Thymus (tissue), 11 donors: ENCODE data around the gene STT3B. TPM values are rescaled to one million over a fixed set of nuclear protein-coding genes. Genes with fewer than 3 reads are reported as not detected.

Experiments
- DNase-seq, 9 donors: peaks; one replicate each; pipeline ENCODE4 v3.0.0-alpha.2; 2013; ENCODE audit warnings: low spot score in 9 of 9, low read depth in 6 of 9, missing footprints in 1 of 9
- H3K27ac ChIP-seq, 2 donors: one replicate each; pipeline ENCODE4 v1.5.1; 2013; ENCODE audit warnings: control low read depth in 1 of 2, low read depth in 1 of 2, low read length in 1 of 2, mild to moderate bottlenecking in 1 of 2, moderate library complexity in 1 of 2
- H3K27me3 ChIP-seq, 2 donors: one replicate each; pipeline ENCODE4 v1.5.1; 2013; ENCODE audit warnings: low read length in 1 of 2; ENCODE audit not compliant: control insufficient read depth in 2 of 2, insufficient read depth in 1 of 2
- H3K36me3 ChIP-seq, 2 donors: one replicate each; pipeline ENCODE4 v1.5.1; 2013; ENCODE audit warnings: low read length in 1 of 2, mild to moderate bottlenecking in 1 of 2, moderate library complexity in 1 of 2; ENCODE audit not compliant: control insufficient read depth in 2 of 2, insufficient read depth in 2 of 2
- H3K4me1 ChIP-seq, 2 donors: one replicate each; pipeline ENCODE4 v1.5.1; 2013; ENCODE audit warnings: low read length in 2 of 2; ENCODE audit not compliant: control insufficient read depth in 2 of 2, insufficient read depth in 2 of 2
- H3K4me3 ChIP-seq, 2 donors: one replicate each; pipeline ENCODE4 v1.5.1; 2013; ENCODE audit warnings: low read length in 2 of 2, control low read depth in 1 of 2, mild to moderate bottlenecking in 1 of 2
- H3K9me3 ChIP-seq, 2 donors: one replicate each; pipeline ENCODE4 v1.5.1; 2013; ENCODE audit warnings: low read length in 1 of 2, mild to moderate bottlenecking in 1 of 2; ENCODE audit not compliant: control insufficient read depth in 2 of 2, insufficient read depth in 1 of 2
- WGBS: extraction: QIAGEN DNeasy Blood & Tissue Kit; methylation state at CpG from one replicate; pipeline ENCODE4 v1.1.7; 2013; 5-methylcytosine and 5-hydroxymethylcytosine counted together
- polyA plus RNA-seq: library from polyadenylated mRNA; stranded (reverse); fragments of 200-250 nt; gene quantifications from one replicate; pipeline ENCODE4 v1.2.3, GENCODE V29; 2013
- total RNA-seq: library from RNA; stranded (reverse); fragments of 120-200 nt; gene quantifications from one replicate; pipeline ENCODE4 v1.2.4, GENCODE V29; 2013
- donor health status: healthy.

The STT3B gene
- total and polyA plus RNA-seq, 2 donors: 84.8 to 102 TPM

DNA sequence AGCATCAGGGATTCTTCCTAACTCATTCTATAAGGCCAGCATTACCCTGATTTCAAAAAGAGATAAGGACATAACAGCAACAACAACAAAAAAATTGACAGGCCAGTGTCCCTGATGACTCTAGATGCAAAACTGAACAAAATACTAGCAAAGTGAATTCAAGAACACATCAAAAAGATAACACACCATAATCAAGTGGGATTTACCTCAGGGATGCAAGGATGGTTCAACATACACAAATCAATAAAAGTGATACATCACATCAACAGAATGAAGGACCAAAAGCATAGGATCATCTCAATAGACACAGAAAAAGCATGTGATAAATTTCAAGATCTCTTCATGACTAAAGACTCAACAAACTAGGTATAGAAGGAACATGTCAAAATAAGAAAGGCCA lies 119.6 kb downstream of the STT3B start:
- no peak for DNase-seq
- Histone ChIP-seq H3K4me3 (no peak overlapping the region), H3K36me3 (peaks cover 9 to 12% of the 10 kb centered on the region in 2 donors), H3K27ac (no peak overlapping the region), H3K4me1 (no peaks in the 10 kb centered on the region), H3K27me3 (no peaks in the 10 kb centered on the region), H3K9me3 (peaks cover 6 to 35% of the 10 kb centered on the region in 2 donors)

DNA sequence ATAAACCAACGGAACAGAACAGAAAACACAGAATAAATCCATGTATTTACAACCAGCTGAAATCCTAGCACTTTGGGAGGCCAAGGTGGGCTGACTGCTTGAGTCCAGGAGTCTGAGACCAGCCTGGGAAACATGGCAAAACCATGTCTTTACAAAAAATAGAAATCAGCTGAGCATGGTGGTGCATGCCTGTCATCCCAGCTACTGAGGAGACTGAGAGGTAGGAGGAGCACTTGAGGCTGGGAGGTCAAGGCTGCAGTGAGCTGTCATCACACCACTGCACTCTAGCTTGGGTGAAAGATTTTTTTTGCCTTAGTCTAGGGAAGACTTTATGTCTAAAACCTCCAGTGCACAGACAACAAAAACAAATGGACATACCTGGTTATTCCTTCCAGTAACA lies 120.7 kb downstream of the STT3B start:
- H3K9me3 ChIP-seq: peaks cover 6 to 25% of the 10 kb centered on the region in 2 donors
- no peak for DNase-seq
- H3K27me3 ChIP-seq: no peaks in the 10 kb centered on the region
- WGBS: 91% methylated on average over 1 of the region's 1 CpG
- no peak overlapping the region for H3K27ac ChIP-seq
- peaks cover 0 to 3% of the 10 kb centered on the region in 2 donors for H3K36me3 ChIP-seq
- H3K4me3 ChIP-seq: no peak overlapping the region
- H3K4me1 ChIP-seq: no peaks in the 10 kb centered on the region

DNA sequence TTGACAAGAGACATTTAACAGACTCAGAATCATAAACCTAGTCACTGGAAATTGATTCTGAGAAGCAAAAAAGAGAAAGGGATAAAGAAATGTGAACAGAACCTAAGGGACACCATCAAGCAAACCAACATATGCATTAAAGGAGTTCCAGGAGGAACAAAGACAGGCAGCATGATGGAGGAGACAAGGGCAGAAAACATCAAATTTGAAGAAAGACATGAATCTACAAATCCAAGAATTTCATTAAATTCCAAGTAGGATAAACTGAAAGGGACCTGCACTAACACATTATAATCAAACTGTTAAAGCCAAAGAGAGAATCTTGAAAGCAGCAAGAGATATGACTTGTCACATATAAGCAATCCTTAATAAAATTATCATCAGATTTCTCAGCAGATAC lies 122.3 kb downstream of the STT3B start:
- Histone ChIP-seq H3K36me3 (no peaks in the 10 kb centered on the region), H3K9me3 (peaks cover 4 to 20% of the 10 kb centered on the region in 2 donors)
- no peak for DNase-seq

DNA sequence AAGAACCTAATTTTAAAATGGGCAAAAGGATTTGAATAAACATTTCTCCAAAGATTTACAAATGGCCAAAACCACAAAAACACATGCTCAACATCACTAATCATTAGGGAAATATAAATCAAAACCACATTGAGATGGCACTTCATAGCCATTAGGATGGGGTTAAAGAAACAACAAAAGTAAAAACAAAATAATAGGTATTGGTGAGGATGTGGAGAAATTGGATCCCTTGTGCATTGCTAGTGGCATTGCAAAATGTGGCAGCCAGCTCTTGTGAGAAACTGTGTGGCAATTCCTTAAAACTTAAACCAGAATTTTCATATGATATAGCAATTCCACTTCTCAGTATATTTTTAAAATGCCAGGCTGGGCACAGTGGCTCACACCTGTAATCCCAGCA lies 126.5 kb downstream of the STT3B start:
- Histone ChIP-seq H3K27me3 (no peaks in the 10 kb centered on the region), H3K4me1 (no peaks in the 10 kb centered on the region), H3K4me3 (no peak overlapping the region), H3K27ac (no peak overlapping the region), H3K36me3 (no peaks in the 10 kb centered on the region), H3K9me3 (peaks cover 0 to 4% of the 10 kb centered on the region in 2 donors)
- DNase-seq: no peak

More for the DNA sequence above, 122.3 kb downstream of the STT3B start:
- Histone ChIP-seq H3K27ac (no peak overlapping the region), H3K4me3 (no peak overlapping the region), H3K4me1 (no peaks in the 10 kb centered on the region), H3K27me3 (no peaks in the 10 kb centered on the region)

DNA sequence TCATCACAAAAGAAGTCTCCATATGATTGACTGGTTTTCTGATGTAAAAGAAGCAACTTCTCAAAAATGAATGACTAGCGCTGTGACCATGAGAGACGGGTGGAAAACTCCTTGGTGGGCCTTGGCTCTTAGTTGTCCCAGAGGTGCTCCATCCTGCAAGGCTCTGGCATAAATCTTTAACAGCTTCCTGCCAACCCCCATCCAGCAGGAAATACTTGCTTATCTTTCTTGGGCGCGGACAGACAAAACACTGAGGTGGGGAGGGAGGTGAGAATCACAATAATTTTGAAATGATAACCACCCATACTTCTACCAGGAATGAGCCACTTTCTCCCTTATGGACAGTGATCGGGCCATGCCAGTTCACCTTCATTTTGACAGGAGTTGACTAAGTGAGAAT lies 128.6 kb downstream of the STT3B start:
- Histone ChIP-seq H3K9me3 (no peaks in the 10 kb centered on the region), H3K36me3 (no peaks in the 10 kb centered on the region), H3K27ac (no peak overlapping the region), H3K27me3 (no peaks in the 10 kb centered on the region), H3K4me1 (no peaks in the 10 kb centered on the region), H3K4me3 (no peak overlapping the region)
- WGBS: 86% methylated on average over 5 of the region's 5 CpGs
- DNase-seq: no peak

DNA sequence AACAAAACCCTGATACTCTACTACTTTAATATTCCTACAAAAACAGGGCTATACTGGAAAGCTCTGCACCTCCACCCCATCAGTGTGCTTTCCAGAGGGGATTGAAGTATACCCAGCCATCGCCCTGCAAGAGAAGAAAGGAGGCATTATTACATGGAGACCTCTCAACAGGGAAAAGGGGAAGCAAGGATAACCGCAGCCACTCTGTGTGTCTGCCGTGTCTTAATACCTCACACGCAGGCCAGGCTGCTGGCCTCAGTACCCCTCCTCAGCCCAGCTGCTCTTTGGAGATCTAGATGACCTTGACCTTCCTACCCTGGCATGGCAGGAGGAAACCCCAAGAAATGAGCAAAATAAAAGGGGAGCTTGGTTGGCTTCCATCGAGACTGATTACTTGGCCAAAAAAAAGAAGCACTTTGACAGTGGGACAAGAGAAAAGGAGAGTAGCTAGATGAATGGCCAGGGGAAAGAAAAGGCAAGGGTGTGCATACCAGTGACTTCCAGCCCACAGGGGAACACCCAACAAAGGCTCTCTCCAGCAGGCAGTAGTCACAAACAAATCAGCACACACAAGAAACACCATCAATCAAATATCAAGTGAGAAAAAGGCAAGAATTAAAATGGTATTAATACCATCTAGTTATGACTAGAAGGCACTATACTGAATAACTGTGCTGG lies 129.4 kb downstream of the STT3B start:
- no peaks in the 10 kb centered on the region for H3K36me3 ChIP-seq
- no peaks in the 10 kb centered on the region for H3K4me1 ChIP-seq
- H3K27ac ChIP-seq: no peak overlapping the region
- no peak for DNase-seq
- no peaks in the 10 kb centered on the region for H3K9me3 ChIP-seq
- WGBS: 78% methylated on average over 5 of the region's 5 CpGs
- no peak overlapping the region for H3K4me3 ChIP-seq
- H3K27me3 ChIP-seq: no peaks in the 10 kb centered on the region

DNA sequence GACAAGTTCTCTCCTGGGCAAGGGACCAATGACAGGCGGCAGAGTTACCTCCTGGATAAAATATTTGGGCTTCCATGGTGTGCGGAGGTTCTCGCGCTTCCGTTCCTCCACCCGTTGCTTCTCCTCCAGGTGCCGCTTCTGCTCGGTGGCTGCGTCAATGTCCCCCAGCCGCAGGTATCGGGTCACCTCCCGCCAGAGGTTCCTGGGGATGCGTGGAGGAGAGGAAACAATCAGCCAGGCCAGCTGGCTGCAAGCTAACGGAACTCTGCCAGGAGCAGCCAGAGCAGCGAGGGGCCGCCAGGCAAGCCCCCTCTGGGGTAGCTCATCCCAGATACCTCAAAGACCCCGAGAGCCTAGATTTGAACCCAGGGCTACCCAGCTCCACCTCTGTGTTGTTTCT lies 131.3 kb downstream of the STT3B start:
- 97% methylated on average over 17 of the region's 17 CpGs for WGBS
- H3K27me3 ChIP-seq: no peaks in the 10 kb centered on the region
- H3K36me3 ChIP-seq: no peaks in the 10 kb centered on the region
- no peaks in the 10 kb centered on the region for H3K9me3 ChIP-seq
- DNase-seq: no peak
- H3K27ac ChIP-seq: no peak overlapping the region
- H3K4me1 ChIP-seq: no peaks in the 10 kb centered on the region
- no peak overlapping the region for H3K4me3 ChIP-seq

DNA sequence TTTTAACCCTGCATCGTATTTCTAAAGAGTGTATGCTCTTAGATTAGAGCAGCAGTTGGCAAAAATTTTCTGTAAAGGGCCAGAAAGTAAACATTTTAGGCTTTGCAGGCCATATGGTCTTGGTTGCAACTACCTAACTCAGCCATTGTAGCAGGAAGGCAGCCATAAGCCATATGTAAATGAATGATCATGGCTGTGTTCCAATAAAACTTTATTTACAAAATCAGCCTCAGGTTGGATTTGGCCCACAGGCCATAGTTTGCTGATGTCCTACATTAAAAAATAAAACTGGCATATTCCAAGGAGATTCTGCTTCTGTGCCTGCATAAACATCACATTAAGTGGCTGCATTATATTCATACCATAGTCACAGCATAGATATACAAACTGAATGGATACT lies 134.9 kb downstream of the STT3B start:
- Histone ChIP-seq H3K4me3 (no peak overlapping the region), H3K27me3 (no peaks in the 10 kb centered on the region), H3K4me1 (no peaks in the 10 kb centered on the region), H3K36me3 (no peaks in the 10 kb centered on the region), H3K9me3 (no peaks in the 10 kb centered on the region), H3K27ac (no peak overlapping the region)
- no peak for DNase-seq
- WGBS: 97% methylated on average over 1 of the region's 1 CpG

DNA sequence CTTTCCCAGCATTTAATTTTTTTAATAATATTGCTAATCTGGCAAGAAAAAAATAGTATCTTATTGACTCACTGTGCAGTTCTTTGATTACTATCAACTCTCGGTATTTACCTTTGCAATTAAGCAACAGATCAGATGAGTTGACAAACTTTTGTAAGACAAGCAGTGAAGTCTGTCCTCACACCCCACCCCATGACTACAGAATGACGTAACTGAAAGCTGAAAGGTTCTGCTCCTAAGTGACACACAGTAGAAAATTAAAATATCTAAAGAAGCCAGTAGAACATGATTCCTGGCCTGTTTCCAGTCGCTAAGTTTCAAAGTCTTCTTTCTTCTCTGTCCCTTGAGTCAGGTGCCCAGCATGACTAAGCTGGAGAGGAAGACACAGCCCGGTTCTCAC lies 135.5 kb downstream of the STT3B start:
- H3K27me3 ChIP-seq: no peaks in the 10 kb centered on the region
- 97% methylated on average over 4 of the region's 4 CpGs for WGBS
- no peaks in the 10 kb centered on the region for H3K36me3 ChIP-seq
- no peak overlapping the region for H3K4me3 ChIP-seq
- no peak overlapping the region for H3K27ac ChIP-seq
- no peak for DNase-seq
- no peaks in the 10 kb centered on the region for H3K9me3 ChIP-seq
- H3K4me1 ChIP-seq: no peaks in the 10 kb centered on the region

DNA sequence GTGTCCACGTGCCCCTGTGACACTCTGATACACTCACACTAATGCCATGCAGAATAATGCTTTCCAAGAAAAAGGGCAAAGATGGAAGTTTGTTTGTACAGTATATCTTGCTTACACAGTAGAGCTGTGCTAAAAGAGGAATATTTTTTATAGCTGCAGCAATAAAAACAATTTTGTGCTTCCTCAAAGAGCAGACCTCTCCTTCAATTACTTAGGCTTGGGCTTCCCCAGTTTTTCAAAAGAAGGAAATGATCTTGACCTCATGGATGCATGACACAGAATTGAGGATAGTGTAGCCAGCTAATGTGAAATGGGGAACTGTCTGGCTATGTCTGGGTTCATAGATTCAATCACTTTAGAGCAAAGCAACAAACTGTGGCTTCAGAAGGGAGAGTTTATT lies 137.4 kb downstream of the STT3B start:
- Histone ChIP-seq H3K4me1 (no peaks in the 10 kb centered on the region), H3K27ac (no peak overlapping the region), H3K4me3 (no peak overlapping the region), H3K9me3 (no peaks in the 10 kb centered on the region), H3K36me3 (no peaks in the 10 kb centered on the region), H3K27me3 (no peaks in the 10 kb centered on the region)
- peak in 1 of 9 donors; percentile 5 for DNase-seq
- WGBS: 83% methylated on average over 1 of the region's 1 CpG
